Panc1 (cell line): ENCODE measurements around the gene AKT3. TPM values are rescaled to one million over a fixed set of nuclear protein-coding genes. Genes with fewer than 3 reads are reported as not detected.

Experiments
- ATAC-seq: fragments of 200-7000 bp; cut with Tn5 transposase; 2 replicates; pipeline ENCODE4 v1.9.1; 2020; ENCODE audit warnings: mild to moderate bottlenecking, moderate library complexity
- BruUV-seq: library from RNA; stranded (reverse); fragments of 400-500 nt; replicated peaks from 2 replicates; lab custom pipeline; 2021; lab: Mats Ljungman, UMichigan
- CTCF ChIA-PET: fragments of 300-600 bp; sonication (Branson Sonifier 250); formaldehyde crosslinking; loops from one replicate; lab custom pipeline; 2022; ENCODE audit warnings: antibody characterized with exemption; lab: Charles Lee
- POLR2A ChIA-PET: fragments of 300-600 bp; sonication (Branson Sonifier 250); formaldehyde crosslinking; loops from one replicate; lab custom pipeline; 2022; ENCODE audit warnings: antibody characterized with exemption; lab: Charles Lee
- DNase-seq: peaks from one replicate; pipeline ENCODE4 v3.0.0-alpha.2; 2010; ENCODE audit warnings: low read depth, low spot score
- H3K27ac ChIP-seq: 2 replicates; pipeline ENCODE4 v1.5.1; 2011; ENCODE audit warnings: mild to moderate bottlenecking, low read length, inconsistent platforms
- H3K27me3 ChIP-seq: fragments of 200-500 bp; sonication (Bioruptor generic); 2 replicates; pipeline ENCODE4 v1.6.0; 2014; ENCODE audit warnings: low read length, inconsistent platforms; ENCODE audit not compliant: control insufficient read depth, insufficient read depth
- H3K36me3 ChIP-seq: fragments of 200-500 bp; sonication (Bioruptor generic); 2 replicates; pipeline ENCODE4 v1.5.1; 2014; ENCODE audit warnings: inconsistent platforms, mild to moderate bottlenecking, low read length, moderate library complexity; ENCODE audit not compliant: control insufficient read depth, insufficient read depth
- H3K4me1 ChIP-seq: 2 replicates; pipeline ENCODE4 v1.5.1; 2011; ENCODE audit warnings: inconsistent platforms, mild to moderate bottlenecking, low read length, moderate library complexity; ENCODE audit not compliant: control insufficient read depth, insufficient read depth
- H3K4me3 ChIP-seq, 2 experiments: 2 replicates each; pipeline ENCODE4 v1.5.1; 2011 to 2012; ENCODE audit warnings: low read depth in 2 of 2, low read length in 2 of 2, mild to moderate bottlenecking in 2 of 2, inconsistent platforms in 1 of 2, moderate library complexity in 1 of 2
- H3K9me3 ChIP-seq: fragments of 200-500 bp; sonication (Bioruptor generic); 2 replicates; pipeline ENCODE4 v1.5.1; 2014; ENCODE audit warnings: low read depth, mild to moderate bottlenecking, inconsistent platforms, low read length, moderate library complexity; ENCODE audit not compliant: control insufficient read depth, insufficient read depth
- POLR2AphosphoS5 ChIP-seq: IDR thresholded peaks from 2 replicates; pipeline ENCODE4 v1.6.1; 2012; ENCODE audit warnings: mild to moderate bottlenecking, low read depth, low read length, moderate library complexity
- SIN3A ChIP-seq: IDR thresholded peaks from 2 replicates; pipeline ENCODE4 v1.6.1; 2012; ENCODE audit warnings: low read depth, mild to moderate bottlenecking, low read length, moderate library complexity, borderline replicate concordance; ENCODE audit not compliant: insufficient read depth
- TCF7L2 ChIP-seq: IDR thresholded peaks from 2 replicates; pipeline ENCODE4 v1.6.1; 2011; ENCODE audit warnings: mild to moderate bottlenecking, low read depth, low read length, inconsistent platforms
- in situ Hi-C: cut with HindIII; loops from 2 replicates; pipeline ENCODE4 v1.10.0; 2016; ENCODE audit warnings: low sequenced_read_pairs, low pct_unique_long_range_greater_than_20kb
- intact Hi-C: fragments of 100-400 bp; cut with micrococcal nuclease; formaldehyde crosslinking; loops from one replicate; pipeline ENCODE4 v1.10.0; 2022; ENCODE audit not compliant: unreplicated experiment
- total RNA-seq: library from RNA; stranded (reverse); gene quantifications from one replicate; pipeline ENCODE4 v1.2.1, GENCODE V29; 2021; ENCODE audit not compliant: unreplicated experiment
- TF ChIP-seq, protein P1 (sequence below), 2 experiments: IDR thresholded peaks; 2 replicates each; pipeline ENCODE4 v1.6.1; 2011 to 2012; ENCODE audit warnings: low read depth in 2 of 2, control low read depth in 1 of 2, low read length in 1 of 2, mild to moderate bottlenecking in 1 of 2, moderate library complexity in 1 of 2; ENCODE audit not compliant: insufficient read depth in 1 of 2
- TF ChIP-seq, protein P2 (sequence below): fragments of 450-650 bp; IDR thresholded peaks from 2 replicates; pipeline ENCODE4 v1.5.1; 2017; ENCODE audit warnings: mild to moderate bottlenecking

The AKT3 gene
- total RNA-seq, 1 experiment from 2014 or later = 11.0 TPM

DNA sequence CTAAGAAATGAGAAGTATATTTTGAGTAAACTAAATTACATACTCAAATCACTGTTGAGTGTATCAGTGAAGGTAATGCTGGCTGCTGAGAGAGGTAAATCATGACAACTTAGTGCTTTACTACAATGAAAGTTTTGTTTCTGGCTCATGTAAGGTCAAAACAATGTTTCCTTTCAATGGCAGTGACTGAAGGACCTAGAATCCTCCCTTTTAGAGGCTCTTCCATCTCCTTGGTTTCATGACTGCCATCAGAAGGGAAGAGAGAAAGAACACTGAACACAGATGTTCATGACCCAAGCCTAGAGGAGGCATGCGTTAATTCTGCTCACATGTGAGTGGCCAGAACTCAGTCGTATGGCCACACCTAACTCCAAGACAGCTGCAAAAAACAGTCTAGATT is 130.6 kb downstream of the AKT3 start:
- no peaks in the 10 kb centered on the region for H3K4me1 ChIP-seq
- TF ChIP-seq TCF7L2 = no peak
- TF ChIP-seq SIN3A = no peak
- no peaks in the 10 kb centered on the region for H3K27me3 ChIP-seq
- H3K9me3 ChIP-seq = no peaks in the 10 kb centered on the region
- no peak for ATAC-seq
- H3K36me3 ChIP-seq = no peaks in the 10 kb centered on the region
- ChIA-PET POLR2A (no interaction called here), CTCF (no interaction called here)
- intact Hi-C loops = no loop called here
- BruUV-seq = no TSS peak
- in situ Hi-C loops = no loop called here
- DNase-seq = no peak
- no peak overlapping the region for H3K27ac ChIP-seq
- no peak overlapping the region for H3K4me3 ChIP-seq

DNA sequence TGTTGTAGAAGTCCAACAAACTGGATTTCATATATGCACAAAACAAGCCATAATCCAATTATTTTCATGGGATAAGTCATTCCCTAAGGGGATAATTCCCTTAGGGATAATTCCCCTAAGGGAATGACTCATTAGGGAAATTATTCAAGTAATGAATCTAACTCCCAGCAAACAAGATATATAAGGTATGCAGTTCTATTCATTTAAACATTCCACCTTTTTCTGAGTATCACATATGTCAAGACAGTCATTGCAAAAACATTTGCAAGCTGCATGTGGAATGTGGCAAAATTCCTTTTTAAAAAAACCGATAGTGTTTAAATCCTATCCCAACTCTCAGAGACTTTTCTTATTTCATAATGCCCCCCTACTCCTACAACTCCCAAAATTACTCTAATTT is 131.2 kb downstream of the AKT3 start:
- intact Hi-C loops = no loop called here
- TF ChIP-seq TCF7L2 (no peak), POLR2AphosphoS5 (no peak), SIN3A (no peak)
- TF ChIP-seq, protein P1, sequence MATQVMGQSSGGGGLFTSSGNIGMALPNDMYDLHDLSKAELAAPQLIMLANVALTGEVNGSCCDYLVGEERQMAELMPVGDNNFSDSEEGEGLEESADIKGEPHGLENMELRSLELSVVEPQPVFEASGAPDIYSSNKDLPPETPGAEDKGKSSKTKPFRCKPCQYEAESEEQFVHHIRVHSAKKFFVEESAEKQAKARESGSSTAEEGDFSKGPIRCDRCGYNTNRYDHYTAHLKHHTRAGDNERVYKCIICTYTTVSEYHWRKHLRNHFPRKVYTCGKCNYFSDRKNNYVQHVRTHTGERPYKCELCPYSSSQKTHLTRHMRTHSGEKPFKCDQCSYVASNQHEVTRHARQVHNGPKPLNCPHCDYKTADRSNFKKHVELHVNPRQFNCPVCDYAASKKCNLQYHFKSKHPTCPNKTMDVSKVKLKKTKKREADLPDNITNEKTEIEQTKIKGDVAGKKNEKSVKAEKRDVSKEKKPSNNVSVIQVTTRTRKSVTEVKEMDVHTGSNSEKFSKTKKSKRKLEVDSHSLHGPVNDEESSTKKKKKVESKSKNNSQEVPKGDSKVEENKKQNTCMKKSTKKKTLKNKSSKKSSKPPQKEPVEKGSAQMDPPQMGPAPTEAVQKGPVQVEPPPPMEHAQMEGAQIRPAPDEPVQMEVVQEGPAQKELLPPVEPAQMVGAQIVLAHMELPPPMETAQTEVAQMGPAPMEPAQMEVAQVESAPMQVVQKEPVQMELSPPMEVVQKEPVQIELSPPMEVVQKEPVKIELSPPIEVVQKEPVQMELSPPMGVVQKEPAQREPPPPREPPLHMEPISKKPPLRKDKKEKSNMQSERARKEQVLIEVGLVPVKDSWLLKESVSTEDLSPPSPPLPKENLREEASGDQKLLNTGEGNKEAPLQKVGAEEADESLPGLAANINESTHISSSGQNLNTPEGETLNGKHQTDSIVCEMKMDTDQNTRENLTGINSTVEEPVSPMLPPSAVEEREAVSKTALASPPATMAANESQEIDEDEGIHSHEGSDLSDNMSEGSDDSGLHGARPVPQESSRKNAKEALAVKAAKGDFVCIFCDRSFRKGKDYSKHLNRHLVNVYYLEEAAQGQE (IDR thresholded peaks at IDR 0.05; ENCODE audit: insufficient read depth in 1 of 2, low read depth in 2 of 2, low read length in 1 of 2) = no peak
- TF ChIP-seq, protein P2, sequence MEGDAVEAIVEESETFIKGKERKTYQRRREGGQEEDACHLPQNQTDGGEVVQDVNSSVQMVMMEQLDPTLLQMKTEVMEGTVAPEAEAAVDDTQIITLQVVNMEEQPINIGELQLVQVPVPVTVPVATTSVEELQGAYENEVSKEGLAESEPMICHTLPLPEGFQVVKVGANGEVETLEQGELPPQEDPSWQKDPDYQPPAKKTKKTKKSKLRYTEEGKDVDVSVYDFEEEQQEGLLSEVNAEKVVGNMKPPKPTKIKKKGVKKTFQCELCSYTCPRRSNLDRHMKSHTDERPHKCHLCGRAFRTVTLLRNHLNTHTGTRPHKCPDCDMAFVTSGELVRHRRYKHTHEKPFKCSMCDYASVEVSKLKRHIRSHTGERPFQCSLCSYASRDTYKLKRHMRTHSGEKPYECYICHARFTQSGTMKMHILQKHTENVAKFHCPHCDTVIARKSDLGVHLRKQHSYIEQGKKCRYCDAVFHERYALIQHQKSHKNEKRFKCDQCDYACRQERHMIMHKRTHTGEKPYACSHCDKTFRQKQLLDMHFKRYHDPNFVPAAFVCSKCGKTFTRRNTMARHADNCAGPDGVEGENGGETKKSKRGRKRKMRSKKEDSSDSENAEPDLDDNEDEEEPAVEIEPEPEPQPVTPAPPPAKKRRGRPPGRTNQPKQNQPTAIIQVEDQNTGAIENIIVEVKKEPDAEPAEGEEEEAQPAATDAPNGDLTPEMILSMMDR = no peak
- ATAC-seq (no peak), DNase-seq (no peak)
- CTCF ChIA-PET = no interaction called here
- Histone ChIP-seq H3K36me3 (no peaks in the 10 kb centered on the region), H3K9me3 (no peaks in the 10 kb centered on the region), H3K4me1 (no peaks in the 10 kb centered on the region), H3K4me3 (no peak overlapping the region), H3K27ac (no peak overlapping the region), H3K27me3 (no peaks in the 10 kb centered on the region)
- in situ Hi-C loops = no loop called here
- no TSS peak for BruUV-seq
- POLR2A ChIA-PET = no interaction called here

DNA sequence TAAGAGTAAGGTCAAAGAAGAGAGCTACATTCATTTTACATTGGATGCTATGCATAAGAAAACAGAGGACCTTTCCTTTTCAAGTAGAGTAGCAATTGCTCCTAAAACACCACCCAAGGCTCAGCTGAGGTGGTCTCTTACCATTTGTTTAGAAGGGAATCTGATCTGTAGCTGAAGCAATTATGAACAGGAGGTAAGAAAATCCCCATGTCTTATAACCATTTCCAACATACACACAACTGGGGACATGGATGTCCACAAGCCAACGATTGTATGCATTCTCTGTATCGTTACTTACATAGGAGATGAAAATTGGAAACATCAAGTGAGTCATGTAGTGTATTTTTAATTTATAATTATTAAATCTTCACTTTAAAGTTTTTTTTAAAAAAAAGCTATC is 132.0 kb downstream of the AKT3 start:
- intact Hi-C loops = no loop called here

More for the DNA sequence above, 132.0 kb downstream of the AKT3 start:
- no TSS peak for BruUV-seq
- Histone ChIP-seq H3K27me3 (no peaks in the 10 kb centered on the region), H3K27ac (no peak overlapping the region), H3K9me3 (no peaks in the 10 kb centered on the region), H3K4me1 (no peaks in the 10 kb centered on the region), H3K4me3 (no peak overlapping the region), H3K36me3 (no peaks in the 10 kb centered on the region)
- TF ChIP-seq, protein P1 (IDR thresholded peaks at IDR 0.05; ENCODE audit: insufficient read depth in 1 of 2, low read depth in 2 of 2, low read length in 1 of 2) = no peak
- no peak for TF ChIP-seq POLR2AphosphoS5
- TF ChIP-seq TCF7L2 = no peak
- TF ChIP-seq, protein P2 = no peak
- TF ChIP-seq SIN3A = no peak
- in situ Hi-C loops = no loop called here
- POLR2A ChIA-PET = no interaction called here
- CTCF ChIA-PET = no interaction called here
- no peak for DNase-seq
- ATAC-seq = no peak
